IPS-20b (cell line): ENCODE results near the gene ANKRD66.
A peak's percentile ranks its signal among the peaks of the same experiment; 100 is the strongest.
"Not testable (repeated sequence)": the region's sequence is repeated elsewhere in the genome, so short reads cannot be mapped to it uniquely, and the experiment has no call there.

Experiments used
- H3K27ac ChIP-seq: one replicate; pipeline ENCODE4 v1.5.1; 2013; ENCODE audit warnings: low read length
- H3K27me3 ChIP-seq: 2 replicates; pipeline ENCODE4 v1.6.1; 2013; ENCODE audit warnings: mild to moderate bottlenecking, low read length, inconsistent platforms; ENCODE audit not compliant: insufficient read depth
- H3K36me3 ChIP-seq: 2 replicates; pipeline ENCODE4 v1.6.1; 2013; ENCODE audit warnings: low read depth, mild to moderate bottlenecking, inconsistent platforms, low read length, moderate library complexity; ENCODE audit not compliant: insufficient read depth
- H3K4me1 ChIP-seq: 2 replicates; pipeline ENCODE4 v1.6.1; 2013; ENCODE audit warnings: mild to moderate bottlenecking, control low read depth, inconsistent platforms, low read length, moderate library complexity; ENCODE audit not compliant: insufficient read depth
- H3K4me3 ChIP-seq: 2 replicates; pipeline ENCODE4 v1.5.1; 2013; ENCODE audit warnings: mild to moderate bottlenecking, low read length, inconsistent platforms
- H3K9ac ChIP-seq: 2 replicates; pipeline ENCODE4 v1.6.1; 2013; ENCODE audit warnings: low read depth, mild to moderate bottlenecking, inconsistent platforms, low read length, moderate library complexity
- H3K9me3 ChIP-seq: 2 replicates; pipeline ENCODE4 v1.6.1; 2013; ENCODE audit warnings: mild to moderate bottlenecking, low read depth, low read length, inconsistent platforms; ENCODE audit not compliant: insufficient read depth

ANKRD66 gene

GRCh38 chr6:46734867-46735719 is 11.6 kb upstream of the ANKRD66 start, which contains the start of gene PLA2G7:
PLA2G7 (minus strand) TSS chr6:46735375; CDS start chr6:46722891, 12,484 bp downstream.
- H3K36me3 ChIP-seq, result no peaks in the 10 kb centered on the region
- H3K27ac ChIP-seq, result no peak within 1 kb of the TSS
- H3K4me1 ChIP-seq, result peaks cover 4% of the 10 kb centered on the region; the same call in 1 of the 2 replicates
- H3K9me3 ChIP-seq, result no peaks in the 10 kb centered on the region
- H3K9ac ChIP-seq, result peak within 1 kb of the TSS; percentile 81
- peak within 1 kb of the TSS; percentile 89 for H3K4me3 ChIP-seq
- peaks cover 42% of the 10 kb centered on the region for H3K27me3 ChIP-seq

GRCh38 chr6:46735720-46736031 is 11.1 kb upstream of the ANKRD66 start:
- H3K4me1 ChIP-seq, result peaks cover 4% of the 10 kb centered on the region; the same call in 1 of the 2 replicates
- H3K9me3 ChIP-seq, result no peaks in the 10 kb centered on the region
- H3K27ac ChIP-seq, result no peak overlapping the region
- no peaks in the 10 kb centered on the region for H3K36me3 ChIP-seq
- H3K4me3 ChIP-seq, result peak overlapping the region; percentile 89
- peaks cover 42% of the 10 kb centered on the region for H3K27me3 ChIP-seq
- H3K9ac ChIP-seq, result peak overlapping the region; percentile 81; the same call in 1 of the 2 replicates

GRCh38 chr6:46736906-46737305 is 9.8 kb upstream of the ANKRD66 start:
- Histone ChIP-seq H3K27me3 (peaks cover 42% of the 10 kb centered on the region), H3K4me1 (peaks cover 4% of the 10 kb centered on the region; the same call in 1 of the 2 replicates), H3K36me3 (no peaks in the 10 kb centered on the region), H3K27ac (no peak overlapping the region), H3K9ac (no peak overlapping the region), H3K9me3 (no peaks in the 10 kb centered on the region), H3K4me3 (no peak overlapping the region)

GRCh38 chr6:46741482-46741881 is 5.3 kb upstream of the ANKRD66 start:
- no peak overlapping the region for H3K4me3 ChIP-seq
- no peaks in the 10 kb centered on the region for H3K36me3 ChIP-seq
- H3K9me3 ChIP-seq, result no peaks in the 10 kb centered on the region
- peaks cover 6% of the 10 kb centered on the region for H3K27me3 ChIP-seq
- no peak overlapping the region for H3K9ac ChIP-seq
- H3K4me1 ChIP-seq, result no peaks in the 10 kb centered on the region; the same call in 1 of the 2 replicates
- no peak overlapping the region for H3K27ac ChIP-seq

GRCh38 chr6:46741910-46742309 is 4.8 kb upstream of the ANKRD66 start:
- no peak overlapping the region for H3K27ac ChIP-seq
- no peaks in the 10 kb centered on the region; the same call in 1 of the 2 replicates for H3K4me1 ChIP-seq
- H3K9me3 ChIP-seq, result no peaks in the 10 kb centered on the region
- no peak overlapping the region for H3K9ac ChIP-seq
- H3K4me3 ChIP-seq, result no peak overlapping the region
- H3K27me3 ChIP-seq, result peaks cover 2% of the 10 kb centered on the region
- H3K36me3 ChIP-seq, result no peaks in the 10 kb centered on the region

- H3K4me1 ChIP-seq, result no peaks in the 10 kb centered on the region; the same call in 1 of the 2 replicates
- H3K9me3 ChIP-seq, result no peaks in the 10 kb centered on the region
- no peak overlapping the region for H3K4me3 ChIP-seq
- H3K27me3 ChIP-seq, result no peaks in the 10 kb centered on the region
- H3K9ac ChIP-seq, result no peak overlapping the region
- H3K27ac ChIP-seq, result no peak overlapping the region
- H3K36me3 ChIP-seq, result no peaks in the 10 kb centered on the region
Measured at GRCh38 chr6:46743425-46744158, 3.1 kb upstream of the ANKRD66 start.

GRCh38 chr6:46744159-46744725 is 2.5 kb upstream of the ANKRD66 start:
- not testable (repeated sequence) for H3K36me3 ChIP-seq, H3K4me3 ChIP-seq, H3K27ac ChIP-seq, H3K9me3 ChIP-seq, H3K4me1 ChIP-seq, H3K9ac ChIP-seq, H3K27me3 ChIP-seq

- Histone ChIP-seq H3K27ac (no peak overlapping the region), H3K36me3 (no peaks in the 10 kb centered on the region), H3K27me3 (no peaks in the 10 kb centered on the region), H3K9ac (no peak overlapping the region), H3K4me3 (no peak overlapping the region), H3K9me3 (no peaks in the 10 kb centered on the region), H3K4me1 (peaks cover 5% of the 10 kb centered on the region; the same call in 1 of the 2 replicates)
Measured at GRCh38 chr6:46745973-46746372, 760 bp upstream of the ANKRD66 start.

GRCh38 chr6:46748940-46749503 is 2.3 kb downstream of the ANKRD66 start:
- no peak overlapping the region for H3K27ac ChIP-seq
- no peaks in the 10 kb centered on the region for H3K36me3 ChIP-seq
- H3K4me3 ChIP-seq, result peak overlapping the region; percentile 20; the same call in 1 of the 2 replicates
- peaks cover 5% of the 10 kb centered on the region; the same call in 1 of the 2 replicates for H3K4me1 ChIP-seq
- no peaks in the 10 kb centered on the region for H3K9me3 ChIP-seq
- no peaks in the 10 kb centered on the region for H3K27me3 ChIP-seq
- no peak overlapping the region for H3K9ac ChIP-seq

- no peaks in the 10 kb centered on the region for H3K36me3 ChIP-seq
- H3K9ac ChIP-seq, result no peak overlapping the region; the same call in 1 of the 2 replicates
- H3K27me3 ChIP-seq, result no peaks in the 10 kb centered on the region
- H3K27ac ChIP-seq, result no peak overlapping the region
- H3K4me1 ChIP-seq, result peaks cover 5% of the 10 kb centered on the region; the same call in 1 of the 2 replicates
- H3K9me3 ChIP-seq, result no peaks in the 10 kb centered on the region
- H3K4me3 ChIP-seq, result peak overlapping the region; percentile 7; the same call in 1 of the 2 replicates
Measured at GRCh38 chr6:46749731-46750130, 3.0 kb downstream of the ANKRD66 start.

- H3K9ac ChIP-seq, result no peak overlapping the region
- H3K36me3 ChIP-seq, result no peaks in the 10 kb centered on the region
- H3K4me3 ChIP-seq, result no peak overlapping the region
- H3K4me1 ChIP-seq, result peaks cover 8% of the 10 kb centered on the region; the same call in 1 of the 2 replicates
- no peak overlapping the region for H3K27ac ChIP-seq
- H3K9me3 ChIP-seq, result no peaks in the 10 kb centered on the region
- no peaks in the 10 kb centered on the region for H3K27me3 ChIP-seq
Measured at GRCh38 chr6:46751658-46752057, 4.9 kb downstream of the ANKRD66 start.
